HepG2 (cell line): ENCODE measurements around the gene AMD1. TPM values are rescaled to one million over a fixed set of nuclear protein-coding genes. Genes with fewer than 3 reads are reported as not detected.

Experiments used
- ARNT2 ChIP-seq: sonication (generic); formaldehyde crosslinking; IDR thresholded peaks from 2 replicates; pipeline ENCODE4 v1.8.0; 2022; ENCODE audit warnings: mild to moderate bottlenecking, low read depth, missing genetic modification reagents, moderate library complexity
- E2F2 ChIP-seq: sonication (generic); formaldehyde crosslinking; IDR thresholded peaks from 2 replicates; pipeline ENCODE4 v1.4.0; 2020; ENCODE audit warnings: missing genetic modification reagents, borderline replicate concordance
- HOXA3 ChIP-seq: sonication (generic); formaldehyde crosslinking; IDR thresholded peaks from 2 replicates; pipeline ENCODE4 v1.5.0; 2020; ENCODE audit warnings: missing genetic modification reagents
- LCORL ChIP-seq, 2 experiments: fragments of 450-650 bp in 1 of 2; sonication (generic) in 1 of 2; formaldehyde crosslinking in 1 of 2; IDR thresholded peaks; 2 replicates each; pipeline versions ENCODE4 v1.5.0 to v1.6.1; 2017 to 2020; ENCODE audit warnings: antibody characterized with exemption in 1 of 2, missing genetic modification reagents in 1 of 2
- PAWR ChIP-seq: sonication (generic); formaldehyde crosslinking; IDR thresholded peaks from 2 replicates; pipeline ENCODE4 v1.4.0; 2020; ENCODE audit warnings: missing genetic modification reagents, mild to moderate bottlenecking, borderline replicate concordance
- PBX2 ChIP-seq: IDR thresholded peaks from 2 replicates; pipeline ENCODE4 v1.6.1; 2016; ENCODE audit warnings: control low read depth
- POLR2G ChIP-seq: fragments of 200-400 bp; formaldehyde crosslinking; IDR thresholded peaks from 2 replicates; pipeline ENCODE4 v1.6.1; 2018; ENCODE audit warnings: mild to moderate bottlenecking, low read depth, low read length, moderate library complexity
- REL ChIP-seq: sonication (generic); formaldehyde crosslinking; conservative IDR thresholded peaks from 2 replicates; pipeline ENCODE4 v1.8.0; 2022; ENCODE audit warnings: mild to moderate bottlenecking, missing genetic modification reagents, moderate library complexity
- SIX4 ChIP-seq: sonication (generic); formaldehyde crosslinking; IDR thresholded peaks from 2 replicates; pipeline ENCODE4 v1.4.0; 2020; ENCODE audit warnings: missing genetic modification reagents
- SNAPC4 ChIP-seq: sonication (generic); formaldehyde crosslinking; IDR thresholded peaks from 2 replicates; pipeline ENCODE4 v1.4.0; 2020; ENCODE audit warnings: mild to moderate bottlenecking, missing genetic modification reagents
- SOX6 ChIP-seq, 2 experiments: fragments of 450-650 bp in 1 of 2; sonication (generic) in 1 of 2; formaldehyde crosslinking in 1 of 2; IDR thresholded peaks; 2 replicates each; pipeline versions ENCODE4 v1.4.0 to v1.6.1; 2017 to 2020; ENCODE audit warnings: antibody characterized with exemption in 1 of 2, mild to moderate bottlenecking in 1 of 2, missing genetic modification reagents in 1 of 2
- ZNF282 ChIP-seq: fragments of 450-650 bp; IDR thresholded peaks from 2 replicates; pipeline ENCODE4 v1.6.1; 2018; ENCODE audit not compliant: partially characterized antibody
- ZNF383 ChIP-seq: sonication (generic); formaldehyde crosslinking; IDR thresholded peaks from 2 replicates; pipeline ENCODE4 v1.4.0; 2020; ENCODE audit warnings: missing genetic modification reagents, mild to moderate bottlenecking, borderline replicate concordance
- ZNF550 ChIP-seq: sonication (generic); formaldehyde crosslinking; IDR thresholded peaks from 2 replicates; pipeline ENCODE4 v1.4.0; 2020; ENCODE audit warnings: mild to moderate bottlenecking, missing genetic modification reagents, borderline replicate concordance
- ZNF746 ChIP-seq: sonication (generic); formaldehyde crosslinking; IDR thresholded peaks from 2 replicates; pipeline ENCODE4 v1.8.0; 2022; ENCODE audit warnings: mild to moderate bottlenecking, missing genetic modification reagents
- polyA plus RNA-seq, 8 experiments: library from polyadenylated mRNA; depleted of rRNA in 3 of 8; stranded (reverse) in 7 of 8; unstranded in 1 of 8; fragments of >200 nt; fragmentation: Illumina TruSeq in 4 of 8; extraction: Trizol in 4 of 8; gene quantifications; 2 replicates each; pipeline versions ENCODE4 v1.2.1 to v1.2.3, GENCODE V29; 2011 to 2016; ENCODE audit warnings: low read depth in 4 of 8, missing spikeins in 1 of 8, mixed read lengths in 1 of 8; ENCODE audit not compliant: insufficient read depth in 1 of 8
- total RNA-seq, 5 experiments: library from RNA; depleted of rRNA; stranded (reverse); fragments of >200 nt; fragmentation: Illumina TruSeq; extraction: Trizol; gene quantifications; 2 replicates each; pipeline ENCODE4 v1.2.3, GENCODE V29; 2016; ENCODE audit warnings: low read depth in 1 of 5
- TF ChIP-seq, protein P1 (sequence below): sonication (generic); formaldehyde crosslinking; IDR thresholded peaks from 2 replicates; pipeline ENCODE4 v1.4.0; 2020; ENCODE audit warnings: mild to moderate bottlenecking, missing genetic modification reagents
- TF ChIP-seq, protein P2 (sequence below): IDR thresholded peaks from 2 replicates; pipeline ENCODE4 v1.6.1; 2012; ENCODE audit warnings: low read depth, low read length, improper control_type of control experiment

Gene AMD1
- total and polyA plus RNA-seq, 2 of the 13 experiments (the other 11 are each of a cell fraction or from before 2014, with no cell fraction given): 108 to 123 TPM

GRCh38 chr6:110873981-110874879 is at the start of gene AMD1 (continued):
- 0 out of 2 replicates have a peak, but pooled peaks have one; percentile 52 for TF ChIP-seq REL (CRISPR knock-in tag)
- TF ChIP-seq SIX4 (CRISPR knock-in tag): peak; percentile 43; the same call in 1 of the 2 replicates
- TF ChIP-seq POLR2G: peak; percentile 100
- TF ChIP-seq SNAPC4 (CRISPR knock-in tag): no peak
- TF ChIP-seq ARNT2 (CRISPR knock-in tag): no peak; the same call in 1 of the 2 replicates
- TF ChIP-seq HOXA3: peak; percentile 73
- peak; percentile 99 for TF ChIP-seq PBX2 (CRISPR knock-in tag)
- TF ChIP-seq E2F2 (CRISPR knock-in tag): peak; percentile 86; the same call in 1 of the 2 replicates
- no peak for TF ChIP-seq ZNF550 (CRISPR knock-in tag)
- TF ChIP-seq PAWR (CRISPR knock-in tag): no peak; the same call in 1 of the 2 replicates
- TF ChIP-seq, protein P1, sequence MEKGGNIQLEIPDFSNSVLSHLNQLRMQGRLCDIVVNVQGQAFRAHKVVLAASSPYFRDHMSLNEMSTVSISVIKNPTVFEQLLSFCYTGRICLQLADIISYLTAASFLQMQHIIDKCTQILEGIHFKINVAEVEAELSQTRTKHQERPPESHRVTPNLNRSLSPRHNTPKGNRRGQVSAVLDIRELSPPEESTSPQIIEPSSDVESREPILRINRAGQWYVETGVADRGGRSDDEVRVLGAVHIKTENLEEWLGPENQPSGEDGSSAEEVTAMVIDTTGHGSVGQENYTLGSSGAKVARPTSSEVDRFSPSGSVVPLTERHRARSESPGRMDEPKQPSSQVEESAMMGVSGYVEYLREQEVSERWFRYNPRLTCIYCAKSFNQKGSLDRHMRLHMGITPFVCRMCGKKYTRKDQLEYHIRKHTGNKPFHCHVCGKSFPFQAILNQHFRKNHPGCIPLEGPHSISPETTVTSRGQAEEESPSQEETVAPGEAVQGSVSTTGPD (CRISPR knock-in tag): no peak
- TF ChIP-seq ZNF282: no peak
- TF ChIP-seq, protein P2, sequence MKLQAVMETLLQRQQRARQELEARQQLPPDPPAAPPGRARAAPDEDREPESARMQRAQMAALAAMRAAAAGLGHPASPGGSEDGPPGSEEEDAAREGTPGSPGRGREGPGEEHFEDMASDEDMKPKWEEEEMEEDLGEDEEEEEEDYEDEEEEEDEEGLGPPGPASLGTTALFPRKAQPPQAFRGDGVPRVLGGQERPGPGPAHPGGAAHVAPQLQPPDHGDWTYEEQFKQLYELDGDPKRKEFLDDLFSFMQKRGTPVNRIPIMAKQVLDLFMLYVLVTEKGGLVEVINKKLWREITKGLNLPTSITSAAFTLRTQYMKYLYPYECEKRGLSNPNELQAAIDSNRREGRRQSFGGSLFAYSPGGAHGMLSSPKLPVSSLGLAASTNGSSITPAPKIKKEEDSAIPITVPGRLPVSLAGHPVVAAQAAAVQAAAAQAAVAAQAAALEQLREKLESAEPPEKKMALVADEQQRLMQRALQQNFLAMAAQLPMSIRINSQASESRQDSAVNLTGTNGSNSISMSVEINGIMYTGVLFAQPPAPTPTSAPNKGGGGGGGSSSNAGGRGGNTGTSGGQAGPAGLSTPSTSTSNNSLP: no peak
- no peak for TF ChIP-seq LCORL (IDR thresholded peaks at IDR 0.05)
- no peak for TF ChIP-seq LCORL (CRISPR knock-in tag; IDR thresholded peaks at IDR 0.05)
- no peak for TF ChIP-seq ZNF383 (CRISPR knock-in tag)
- TF ChIP-seq SOX6 (IDR thresholded peaks at IDR 0.05): no peak
- TF ChIP-seq SOX6 (CRISPR knock-in tag; IDR thresholded peaks at IDR 0.05): peak; percentile 56
- no peak for TF ChIP-seq ZNF746 (CRISPR knock-in tag)
